Measurements from ENCODE around the gene DLX3. TPM values are rescaled to one million over a fixed set of nuclear protein-coding genes. Genes with fewer than 3 reads are reported as not detected.

DLX3 gene
- total and polyA plus RNA-seq, 2 of the 8 experiments (the other 6 are each of a cell fraction or from before 2014, with no cell fraction given), result 0.15 to 0.20 TPM

- no peak for TF ChIP-seq RNF2 (IDR thresholded peaks at IDR 0.05; ENCODE audit: borderline replicate concordance, low read depth, low read length, missing control alignments, poor library complexity, severe bottlenecking)
- no peak for TF ChIP-seq BRCA1 (IDR thresholded peaks at IDR 0.05; ENCODE audit: low read depth, low read length)
Observed at GRCh38 chr17:49952912-49953497, 42.0 kb downstream of the DLX3 start (continued).
